B cell (primary cell): Measurements from ENCODE around the gene CTNNA3. TPM values are rescaled to one million over a fixed set of nuclear protein-coding genes. Genes with fewer than 3 reads are reported as not detected.

Experiments
- ATAC-seq: fragments of 200-7000 bp; cut with Tn5 transposase; one replicate; pipeline ENCODE4 v1.10.0; 2021; ENCODE audit warnings: low read depth, mild to moderate bottlenecking, moderate number of reproducible peaks, moderate library complexity
- CTCF ChIA-PET: fragments of 350-600 bp; sonication (Branson Sonifier 250); formaldehyde crosslinking; loops from one replicate; lab custom pipeline; 2021; ENCODE audit warnings: antibody characterized with exemption, inconsistent platforms; lab: Charles Lee
- POLR2A ChIA-PET: fragments of 350-600 bp; sonication (Branson Sonifier 250); formaldehyde crosslinking; loops from one replicate; lab custom pipeline; 2021; ENCODE audit warnings: antibody characterized with exemption; lab: Charles Lee
- DNase-seq: peaks from one replicate; pipeline ENCODE4 v3.0.0; 2013
- H2AFZ ChIP-seq: 2 replicates; pipeline ENCODE4 v1.6.1; 2012; ENCODE audit warnings: mild to moderate bottlenecking, low read depth, low read length; ENCODE audit not compliant: insufficient read depth, poor library complexity, severe bottlenecking
- H3K27ac ChIP-seq, 2 donors: 1 replicate in 1 of 2; 2 replicates in 1 of 2; pipeline ENCODE4 v1.5.1; 2012 to 2013; ENCODE audit warnings: low read length in 2 of 2, mild to moderate bottlenecking in 2 of 2, moderate library complexity in 1 of 2
- H3K27me3 ChIP-seq, 4 experiments: fragments of 200-600 bp in 1 of 4; sonication (generic) in 1 of 4; replicated peaks in 1 of 4; 1 replicate in 2 of 4; 2 replicates in 2 of 4; pipeline versions ENCODE4 v1.6.1 to v1.7.0; 2013 to 2016; ENCODE audit warnings: low read length in 3 of 4, mild to moderate bottlenecking in 2 of 4, mixed read lengths in 1 of 4, moderate library complexity in 1 of 4; ENCODE audit not compliant: insufficient read depth in 4 of 4, control insufficient read depth in 3 of 4; ENCODE audit errors: control extremely low read depth in 1 of 4
- H3K36me3 ChIP-seq, 2 experiments: replicated peaks in 1 of 2; 1 replicate in 1 of 2; 2 replicates in 1 of 2; pipeline versions ENCODE4 v1.6.1 to v1.7.1; 2013; ENCODE audit warnings: low read length in 1 of 2; ENCODE audit not compliant: insufficient read depth in 2 of 2, control insufficient read depth in 1 of 2; ENCODE audit errors: control extremely low read depth in 1 of 2, extremely low read depth in 1 of 2
- H3K4me1 ChIP-seq, 2 donors: fragments of 200-600 bp in 1 of 2; sonication (generic) in 1 of 2; 1 replicate in 1 of 2; 2 replicates in 1 of 2; pipeline versions ENCODE4 v1.5.1 to v1.6.1; 2013 to 2017; ENCODE audit warnings: low read length in 2 of 2; ENCODE audit not compliant: control insufficient read depth in 2 of 2, insufficient read depth in 2 of 2
- H3K4me2 ChIP-seq: replicated peaks from 2 replicates; pipeline ENCODE3; 2012; ENCODE audit warnings: mild to moderate bottlenecking, low read depth, low read length; ENCODE audit not compliant: poor library complexity, severe bottlenecking
- H3K4me3 ChIP-seq, 5 experiments: fragments of 200-600 bp in 1 of 5; sonication (generic) in 1 of 5; 1 replicate in 3 of 5; 2 replicates in 2 of 5; pipeline versions ENCODE4 v1.5.1 to v1.7.0; 2011 to 2016; ENCODE audit warnings: low read length in 4 of 5, mild to moderate bottlenecking in 4 of 5, low read depth in 2 of 5, control low read depth in 1 of 5, moderate library complexity in 1 of 5; ENCODE audit not compliant: insufficient read depth in 1 of 5; ENCODE audit errors: control extremely low read depth in 1 of 5, extremely low read depth in 1 of 5
- H3K79me2 ChIP-seq: fragments of 200-600 bp; sonication (generic); one replicate; pipeline ENCODE4 v1.6.0; 2016; ENCODE audit warnings: low read length; ENCODE audit not compliant: control insufficient read depth, insufficient read depth
- H3K9ac ChIP-seq: fragments of 200-600 bp; sonication (generic); 2 replicates; pipeline ENCODE4 v1.6.1; 2017; ENCODE audit warnings: mild to moderate bottlenecking, low read length, moderate library complexity
- H3K9me3 ChIP-seq, 3 donors: one replicate each; pipeline versions ENCODE4 v1.6.1 to v1.7.1; 2013; ENCODE audit warnings: low read length in 2 of 3; ENCODE audit not compliant: control insufficient read depth in 2 of 3, insufficient read depth in 1 of 3; ENCODE audit errors: control extremely low read depth in 1 of 3
- H4K20me1 ChIP-seq: 2 replicates; pipeline ENCODE4 v1.6.0; 2012; ENCODE audit warnings: mild to moderate bottlenecking, low read length; ENCODE audit not compliant: insufficient read depth, control insufficient read depth, poor library complexity, severe bottlenecking
- H3K27ac Mint-ChIP-seq: one replicate; pipeline ENCODE4 v1.8.0; 2021; ENCODE audit warnings: mixed read lengths
- H3K27me3 Mint-ChIP-seq: one replicate; pipeline ENCODE4 v1.8.0; 2021; ENCODE audit warnings: mixed read lengths
- H3K4me1 Mint-ChIP-seq: one replicate; pipeline ENCODE4 v1.8.0; 2021; ENCODE audit warnings: mixed read lengths
- H3K4me3 Mint-ChIP-seq: one replicate; pipeline ENCODE4 v1.8.0; 2021; ENCODE audit warnings: mixed read lengths
- H3K9me3 Mint-ChIP-seq: one replicate; pipeline ENCODE4 v1.8.0; 2022; ENCODE audit warnings: mixed read lengths; ENCODE audit not compliant: insufficient read depth
- CTCF ChIP-seq: fragments of 200-600 bp; IDR thresholded peaks from one replicate; pipeline ENCODE4 v1.8.0; 2022; ENCODE audit warnings: antibody characterized with exemption, mild to moderate bottlenecking
- EZH2 ChIP-seq: IDR thresholded peaks from 2 replicates; pipeline ENCODE4 v1.6.1; 2012; ENCODE audit warnings: borderline replicate concordance, low read depth, mild to moderate bottlenecking, moderate library complexity, low read length; ENCODE audit not compliant: insufficient read depth, poor library complexity, severe bottlenecking
- WGBS: methylation state at CpG from one replicate; pipeline ENCODE4 v1.1.5; 2013; ENCODE audit warnings: missing lambda C conversion rate; ENCODE audit not compliant: insufficient coverage; 5-methylcytosine and 5-hydroxymethylcytosine counted together
- intact Hi-C: fragments of 100-400 bp; cut with micrococcal nuclease; formaldehyde crosslinking; loops from one replicate; pipeline ENCODE4 v1.10.0; 2022
- polyA plus RNA-seq: library from polyadenylated mRNA; depleted of rRNA; stranded (reverse); fragments of >200 nt; gene quantifications from 2 replicates; pipeline ENCODE4 v1.2.3, GENCODE V29; 2012
- total RNA-seq, 2 donors: library from RNA; stranded (reverse); fragments of 120-200 nt in 1 of 2; gene quantifications; 1 replicate in 1 of 2; 2 replicates in 1 of 2; pipeline versions ENCODE4 v1.2.3 to v1.2.4, GENCODE V29; 2013 to 2022

Gene CTNNA3
- total and polyA plus RNA-seq, 2 donors (not counting 1 experiment from before 2014, with no cell fraction given) = 0.01 TPM; not detected in 1

- DNase-seq (no peak), ATAC-seq (no peak)
- H3K79me2 ChIP-seq = no peaks in the 10 kb centered on the region
- H3K27me3 ChIP-seq = no peaks in the 10 kb centered on the region
- intact Hi-C loops = no loop called here
- no peak overlapping the region for H3K27ac Mint-ChIP-seq
- no peaks in the 10 kb centered on the region for H3K9me3 Mint-ChIP-seq
- no peaks in the 10 kb centered on the region for H3K27me3 Mint-ChIP-seq
- no peak overlapping the region for H3K4me3 ChIP-seq
- POLR2A ChIA-PET = no interaction called here
- H3K27ac ChIP-seq = no peak overlapping the region
- no peaks in the 10 kb centered on the region for H3K9me3 ChIP-seq
- no peaks in the 10 kb centered on the region for H3K4me1 Mint-ChIP-seq
- no peaks in the 10 kb centered on the region for H4K20me1 ChIP-seq
- H3K9ac ChIP-seq = no peak overlapping the region
- WGBS = no CpG with 5 or more reads among the region's 1 CpG
- H3K4me3 Mint-ChIP-seq = no peak overlapping the region
- no peak for TF ChIP-seq CTCF
- no peaks in the 10 kb centered on the region for H3K4me1 ChIP-seq
- H3K36me3 ChIP-seq = no peaks in the 10 kb centered on the region
- H2AFZ ChIP-seq = no peak overlapping the region
- CTCF ChIA-PET = no interaction called here
- H3K4me2 ChIP-seq = no peak overlapping the region
Measured at GRCh38 chr10:67119651-67120050, 576.3 kb downstream of the CTNNA3 start.

- POLR2A ChIA-PET = no interaction called here
- CTCF ChIA-PET = no interaction called here
- ATAC-seq = no peak
Measured at GRCh38 chr10:67115972-67116371, 580.0 kb downstream of the CTNNA3 start.

More at GRCh38 chr10:67115972-67116371, 580.0 kb downstream of the CTNNA3 start:
- H3K36me3 ChIP-seq = no peaks in the 10 kb centered on the region
- H3K27me3 Mint-ChIP-seq = no peaks in the 10 kb centered on the region
- WGBS = no CpG with 5 or more reads among the region's 1 CpG
- H3K27ac Mint-ChIP-seq = no peak overlapping the region
- DNase-seq = no peak
- intact Hi-C loops = no loop called here
- H3K4me1 ChIP-seq = no peaks in the 10 kb centered on the region
- H2AFZ ChIP-seq = no peak overlapping the region
- no peaks in the 10 kb centered on the region for H3K9me3 ChIP-seq
- H3K4me3 Mint-ChIP-seq = no peak overlapping the region
- no peak for TF ChIP-seq CTCF
- TF ChIP-seq EZH2 = no peak
- H3K4me3 ChIP-seq = no peak overlapping the region
- no peak overlapping the region for H3K27ac ChIP-seq
- no peaks in the 10 kb centered on the region for H3K79me2 ChIP-seq
- no peaks in the 10 kb centered on the region for H4K20me1 ChIP-seq
- no peaks in the 10 kb centered on the region for H3K9me3 Mint-ChIP-seq
- no peaks in the 10 kb centered on the region for H3K4me1 Mint-ChIP-seq
- no peak overlapping the region for H3K9ac ChIP-seq
- H3K27me3 ChIP-seq = no peaks in the 10 kb centered on the region
- no peak overlapping the region for H3K4me2 ChIP-seq
